ENCODE data around the gene GFY. TPM values are rescaled to one million over a fixed set of nuclear protein-coding genes. Genes with fewer than 3 reads are reported as not detected.

Gene GFY
- total RNA-seq, 4 donors from 2014 or later: not detected

- no peak for TF ChIP-seq POLR2A (IDR thresholded peaks at IDR 0.05)
- no peak for TF ChIP-seq CTCF (IDR thresholded peaks at IDR 0.05)
- WGBS, 2 donors: 59 to 63% methylated on average over 7 of the region's 7 CpGs
- no peak for DNase-seq (ENCODE audit: low spot score in 2 of 2)
- no peak overlapping the region for H3K4me3 ChIP-seq (ENCODE audit: low read depth, poor library complexity, severe bottlenecking)
- intact Hi-C loops (cut with DNase I; ENCODE audit: low total_unique reads): no loop called here
Observed at GRCh38 chr19:49417088-49417487, 8.1 kb upstream of the GFY start.

- TF ChIP-seq POLR2A (IDR thresholded peaks at IDR 0.05) (no peak), CTCF (IDR thresholded peaks at IDR 0.05) (no peak)
- no peak for DNase-seq (ENCODE audit: low spot score in 2 of 2)
- intact Hi-C loops (cut with DNase I; ENCODE audit: low total_unique reads): no loop called here
- H3K4me3 ChIP-seq (ENCODE audit: low read depth, poor library complexity, severe bottlenecking): no peak overlapping the region
- WGBS, 2 donors: 79 to 89% methylated on average over 5 of the region's 5 CpGs
Observed at GRCh38 chr19:49418511-49418910, 6.7 kb upstream of the GFY start.

- TF ChIP-seq POLR2A (IDR thresholded peaks at IDR 0.05) (no peak), CTCF (IDR thresholded peaks at IDR 0.05) (no peak)
- 74 to 80% methylated on average over 2 of the region's 2 CpGs for WGBS, 2 donors
- DNase-seq (ENCODE audit: low spot score in 2 of 2): no peak
- H3K4me3 ChIP-seq (ENCODE audit: low read depth, poor library complexity, severe bottlenecking): no peak overlapping the region
- intact Hi-C loops (cut with DNase I; ENCODE audit: low total_unique reads): no loop called here
Observed at GRCh38 chr19:49419173-49419572, 6.0 kb upstream of the GFY start.

GRCh38 chr19:49420227-49420626 is 5.0 kb upstream of the GFY start:
- no peak for DNase-seq (ENCODE audit: low spot score in 2 of 2)
- intact Hi-C loops (cut with DNase I; ENCODE audit: low total_unique reads): no loop called here
- 73 to 82% methylated on average over 2 of the region's 2 CpGs for WGBS, 2 donors
- TF ChIP-seq CTCF (IDR thresholded peaks at IDR 0.05) (no peak), POLR2A (IDR thresholded peaks at IDR 0.05) (no peak)
- no peak overlapping the region for H3K4me3 ChIP-seq (ENCODE audit: low read depth, poor library complexity, severe bottlenecking)

GRCh38 chr19:49421039-49421877 is 3.9 kb upstream of the GFY start:
- peak in 1 of 2 donors; percentile 34 for DNase-seq (ENCODE audit: low spot score in 2 of 2)
- intact Hi-C loops (cut with DNase I; ENCODE audit: low total_unique reads): no loop called here
- no peak for TF ChIP-seq CTCF (IDR thresholded peaks at IDR 0.05)
- TF ChIP-seq POLR2A (IDR thresholded peaks at IDR 0.05): no peak
- WGBS, 2 donors: 6 to 9% methylated on average over 48 of the region's 48 CpGs
- no peak overlapping the region for H3K4me3 ChIP-seq (ENCODE audit: low read depth, poor library complexity, severe bottlenecking)

- no peak for DNase-seq (ENCODE audit: low spot score in 2 of 2)
- H3K4me3 ChIP-seq (ENCODE audit: low read depth, poor library complexity, severe bottlenecking): no peak overlapping the region
- TF ChIP-seq CTCF (IDR thresholded peaks at IDR 0.05) (no peak), POLR2A (IDR thresholded peaks at IDR 0.05) (no peak)
- 18 to 24% methylated on average over 3 of the region's 3 CpGs for WGBS, 2 donors
- intact Hi-C loops (cut with DNase I; ENCODE audit: low total_unique reads): no loop called here
Observed at GRCh38 chr19:49421878-49422202, 3.3 kb upstream of the GFY start.

Measured in lower leg skin (tissue), 4 donors.